Measurements from ENCODE around the gene C1D.
"Not testable (repeated sequence)": the region's sequence is repeated elsewhere in the genome, so short reads cannot be mapped to it uniquely, and the experiment has no call there.

C1D gene

DNA sequence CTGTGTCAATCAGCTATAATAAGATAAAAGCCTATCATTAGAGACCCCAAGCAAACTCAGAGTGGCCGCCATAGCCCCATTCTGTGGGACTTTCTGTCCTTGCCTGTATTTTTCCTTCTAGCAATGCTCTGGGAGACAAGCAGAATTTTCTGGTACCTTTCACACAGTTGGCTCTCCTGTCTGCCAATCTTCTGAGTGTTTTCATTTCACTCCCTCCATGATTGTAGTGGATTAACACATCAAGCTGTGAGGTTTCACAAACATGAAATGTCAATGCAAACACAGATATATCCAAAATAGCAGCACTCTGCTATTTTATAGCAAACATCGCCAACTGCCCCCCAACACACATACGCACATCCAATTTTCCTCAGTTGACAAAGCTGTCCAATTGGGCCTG lies 64.9 kb downstream of the C1D start:
- DNase-seq = no peak

DNA sequence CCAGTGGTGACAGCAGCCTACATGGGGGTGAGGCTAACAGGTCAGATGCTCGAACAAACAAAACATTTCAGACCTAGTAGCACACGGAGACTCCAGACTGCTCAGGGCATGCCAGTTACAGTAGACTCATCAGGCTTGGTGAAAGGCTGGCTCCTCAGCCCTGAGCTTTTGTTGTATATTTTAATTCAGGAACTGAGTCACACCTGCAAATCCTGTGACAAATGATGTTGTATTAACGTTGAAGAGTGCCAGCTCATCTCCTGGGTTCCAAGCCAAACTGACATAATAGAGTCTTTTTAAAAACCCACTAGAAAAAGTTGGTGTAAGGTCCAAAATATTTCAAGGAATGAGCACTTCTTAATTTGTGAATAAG lies 65.3 kb downstream of the C1D start:
- DNase-seq = no peak

DNA sequence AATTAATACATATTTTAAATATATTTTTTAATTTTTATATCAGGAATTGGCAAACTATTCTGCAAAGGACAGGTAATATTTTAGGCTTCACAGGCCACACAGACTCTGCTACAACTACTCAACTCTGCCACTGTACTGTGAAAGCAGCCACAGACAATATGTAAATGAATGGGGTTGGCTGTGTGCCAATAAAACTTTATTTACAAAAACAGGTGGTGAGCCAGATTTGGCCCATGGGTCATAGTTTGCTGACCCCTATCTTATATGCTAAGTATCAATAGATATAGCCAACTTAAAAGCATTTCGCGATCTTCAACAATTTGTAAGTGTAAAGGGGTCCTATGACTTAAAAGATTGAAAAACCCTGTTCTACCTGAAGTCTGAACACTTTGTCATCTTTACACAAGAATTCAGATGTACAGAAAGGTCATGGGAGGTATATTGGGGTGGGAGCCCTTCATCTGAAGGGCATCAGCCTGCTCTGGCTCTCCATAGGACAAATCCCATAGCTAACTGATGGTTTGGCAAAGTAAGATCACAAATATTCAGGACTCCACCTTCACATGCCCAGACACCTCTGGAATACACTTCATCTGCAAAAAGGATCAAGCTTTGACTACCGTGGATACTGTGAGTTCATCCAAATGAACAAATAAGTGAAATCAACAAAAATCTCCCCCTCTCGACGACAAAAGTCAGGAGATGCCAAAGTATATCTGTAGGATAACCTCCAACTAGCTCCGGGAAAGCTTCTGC lies 65.9 kb downstream of the C1D start:
- DNase-seq = no peak

DNA sequence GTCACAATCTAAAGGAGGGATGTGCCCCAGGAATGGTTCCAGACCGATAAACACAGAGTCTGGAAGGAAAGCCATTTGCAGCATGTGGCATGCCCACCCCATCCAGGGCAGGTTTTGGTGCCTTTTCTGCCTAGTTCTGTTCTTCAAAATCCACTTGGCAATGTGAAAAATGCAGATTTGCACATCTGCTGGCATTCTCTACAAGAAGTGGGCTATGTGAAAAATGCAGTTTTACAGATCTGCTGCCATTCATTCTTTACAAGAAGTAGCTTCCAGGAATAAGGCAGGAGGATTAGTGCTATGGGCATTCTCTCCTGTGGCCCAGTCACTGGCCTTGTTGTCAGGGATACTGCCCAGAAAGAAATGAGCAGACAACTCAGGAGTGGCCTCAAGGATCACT lies 68.1 kb downstream of the C1D start:
- no peak for DNase-seq

DNA sequence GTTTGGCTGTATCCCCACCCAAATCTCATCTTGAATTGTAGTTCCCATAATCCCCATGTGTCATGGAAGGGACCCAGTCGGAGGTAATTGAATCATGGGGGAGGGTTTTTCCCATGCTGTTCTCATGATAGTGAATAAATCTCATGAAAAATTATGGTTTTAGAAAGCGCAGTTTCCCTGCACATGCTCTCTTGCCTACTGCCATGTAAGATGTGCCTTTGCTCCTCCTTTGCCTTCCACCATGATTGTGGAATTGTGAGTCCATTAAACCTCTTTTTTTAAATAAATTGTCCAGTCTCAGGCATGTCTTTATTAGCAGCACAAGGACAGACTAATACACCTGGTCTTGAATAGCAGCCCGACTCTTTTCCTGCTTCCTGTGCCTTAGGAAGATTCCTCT lies 68.7 kb downstream of the C1D start:
- not testable (repeated sequence) for DNase-seq

DNA sequence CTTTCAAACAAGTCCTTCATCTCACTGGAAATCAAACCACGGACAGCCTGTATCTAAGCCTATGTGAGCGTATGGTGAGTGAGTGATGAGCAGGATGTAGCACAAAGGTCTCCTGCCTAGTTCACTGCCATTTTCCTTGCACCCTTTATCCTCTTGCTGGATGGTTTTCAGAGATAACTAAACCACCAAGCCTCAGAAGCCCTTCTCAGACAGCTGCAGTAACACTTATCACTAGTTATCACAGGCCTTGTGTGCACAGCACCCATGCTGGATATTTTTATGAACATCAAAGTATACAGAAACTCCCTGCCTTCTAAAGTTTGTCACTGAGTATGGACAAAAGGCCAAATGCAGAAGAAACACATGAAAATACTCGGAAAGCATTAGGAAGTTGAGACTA lies 69.5 kb downstream of the C1D start:
- DNase-seq = no peak

DNA sequence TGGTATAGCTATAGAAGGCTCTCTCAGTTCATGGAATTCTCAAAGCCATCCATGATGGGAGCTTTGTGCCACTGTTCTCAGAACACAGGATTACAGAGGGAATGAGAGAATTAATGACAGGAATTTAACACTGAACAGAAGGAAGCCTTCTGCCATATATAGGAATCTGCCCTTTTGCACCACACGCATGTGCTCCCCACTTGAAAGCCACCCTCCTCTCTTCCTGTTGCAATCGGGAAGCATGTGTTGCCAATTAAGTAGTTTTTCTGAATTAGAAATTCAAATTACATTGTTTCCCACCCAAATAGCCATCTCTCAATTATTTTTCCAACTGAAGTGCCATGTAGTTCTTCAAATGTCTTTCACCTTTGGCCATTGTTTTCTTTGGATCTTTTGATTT lies 71.3 kb downstream of the C1D start:
- no peak for DNase-seq

All from AML-193 (cell line).